GM21515 (cell line): ENCODE measurements around the gene SMAD1.
"Not testable (repeated sequence)": the region's sequence is repeated elsewhere in the genome, so short reads cannot be mapped to it uniquely, and the experiment has no call there.

ENCODE experiments used
- ATAC-seq: cut with Tn5 transposase; IDR thresholded peaks from one replicate; pipeline ENCODE4 v1.9.1; 2021; ENCODE audit not compliant: unreplicated experiment

The SMAD1 gene

DNA sequence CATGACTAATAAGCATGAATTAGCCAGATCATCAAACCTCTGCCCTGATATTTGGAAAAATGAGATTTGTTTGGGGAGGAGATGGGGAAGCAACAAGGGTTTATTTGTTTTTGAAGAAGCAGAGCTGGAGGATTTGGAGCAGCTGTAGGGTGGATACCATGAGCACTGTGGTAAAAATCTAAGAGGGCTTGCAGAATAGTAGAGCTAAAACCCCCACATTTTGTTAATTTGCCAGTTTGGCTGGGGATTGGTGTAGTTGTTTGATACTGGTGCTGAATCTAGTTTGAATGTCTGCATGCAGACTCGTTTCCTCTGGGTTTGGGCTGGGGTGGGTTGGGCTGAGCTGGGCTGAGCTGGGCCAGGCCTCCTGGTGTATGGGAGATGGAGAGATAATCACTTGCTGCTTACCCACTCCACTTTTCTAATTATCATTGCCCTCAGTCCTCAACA is 43.7 kb downstream of the SMAD1 start:
- ATAC-seq = no peak

DNA sequence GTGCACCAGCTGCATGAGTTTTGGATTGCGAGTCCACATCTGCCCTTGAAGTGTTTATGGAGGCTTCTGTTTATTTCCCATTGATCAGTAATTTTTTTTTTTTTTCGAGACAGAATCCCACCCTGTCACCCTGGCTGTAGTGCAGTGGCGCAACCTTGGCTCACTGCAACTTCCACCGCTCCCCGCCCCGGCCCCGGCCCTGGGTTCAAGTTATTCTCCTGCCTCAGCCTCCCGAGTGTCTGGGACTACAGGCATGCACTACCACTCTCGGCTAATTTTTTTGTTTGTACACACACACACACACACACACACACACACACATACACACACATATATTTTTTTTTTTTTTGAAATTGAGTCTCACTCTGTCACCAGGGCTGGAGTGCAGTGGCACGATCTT is 46.1 kb downstream of the SMAD1 start:
- ATAC-seq = no peak

DNA sequence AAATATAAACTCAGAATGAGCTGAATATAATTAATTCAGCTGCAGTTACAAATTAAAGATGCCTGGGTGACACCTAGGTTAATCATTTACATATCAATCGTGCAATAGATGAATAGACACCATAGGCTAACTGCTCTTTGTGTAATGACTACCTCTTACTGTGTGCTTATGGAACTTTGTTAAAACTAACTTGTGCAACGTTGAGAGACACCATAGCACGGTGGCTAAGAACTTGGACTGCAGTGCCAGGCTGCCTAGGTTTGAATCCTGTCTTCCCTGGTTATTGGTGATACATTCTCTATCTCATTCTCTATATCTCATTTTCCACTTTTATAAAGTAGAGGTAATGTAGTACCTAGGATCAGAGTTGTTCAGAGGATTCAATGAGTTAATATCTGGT is 46.9 kb downstream of the SMAD1 start:
- no peak for ATAC-seq

DNA sequence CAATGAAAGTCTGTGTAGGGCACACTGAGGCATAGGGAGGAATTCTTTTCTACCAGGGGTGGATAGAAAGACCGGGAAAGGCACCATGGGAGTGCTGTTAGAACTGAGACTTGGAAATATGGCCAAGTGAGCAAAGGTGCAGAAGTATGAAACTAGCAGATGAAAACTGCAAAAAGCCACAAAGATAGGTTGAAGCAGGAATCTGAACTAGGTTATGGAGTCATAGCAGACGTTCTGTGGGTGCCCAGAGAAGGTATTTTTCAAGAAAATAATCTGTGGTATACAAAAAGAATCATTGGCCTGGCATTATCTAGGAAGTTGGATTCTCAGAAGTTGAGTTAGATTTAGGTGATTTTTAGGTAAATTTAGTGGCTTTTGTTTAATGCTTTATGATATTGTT is 48.5 kb downstream of the SMAD1 start:
- ATAC-seq = no peak

DNA sequence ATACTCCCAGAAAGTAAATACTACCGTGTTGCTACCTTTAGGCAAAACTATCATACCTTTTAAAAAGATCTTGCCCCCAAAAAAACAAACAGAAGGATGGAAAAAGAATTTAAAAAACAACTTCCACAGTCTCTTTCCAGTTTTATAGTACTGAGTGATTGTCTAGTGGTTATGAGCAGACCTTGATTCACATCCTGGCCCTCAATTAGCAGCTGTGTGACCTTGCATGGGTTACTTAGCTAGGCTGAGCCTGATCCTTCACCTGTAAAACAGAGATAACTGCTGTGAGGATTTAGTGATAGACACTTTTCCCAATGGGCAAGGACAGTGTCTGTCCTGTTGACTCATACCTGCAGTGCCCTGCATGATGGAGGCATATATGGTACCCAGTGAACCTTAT is 49.0 kb downstream of the SMAD1 start:
- ATAC-seq = no peak

DNA sequence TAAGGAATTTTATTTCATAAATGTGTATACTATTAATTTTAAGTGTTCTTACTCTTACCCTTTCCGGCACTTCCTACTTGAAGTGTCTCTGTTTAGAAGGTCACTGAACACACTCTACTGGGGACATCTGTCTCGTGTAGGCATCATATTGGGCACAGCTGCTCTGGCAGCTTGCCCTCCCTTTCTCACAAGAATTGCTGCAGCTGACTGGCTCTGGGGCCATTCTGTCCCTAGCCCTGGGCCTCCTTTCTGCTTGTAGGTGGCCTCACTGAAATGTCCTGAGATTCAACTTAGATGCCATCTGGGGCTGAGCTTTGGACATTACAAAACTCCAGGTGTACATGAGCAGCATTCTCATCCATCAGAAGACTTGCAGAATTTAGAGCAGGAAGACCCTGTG is 49.6 kb downstream of the SMAD1 start:
- no peak for ATAC-seq

DNA sequence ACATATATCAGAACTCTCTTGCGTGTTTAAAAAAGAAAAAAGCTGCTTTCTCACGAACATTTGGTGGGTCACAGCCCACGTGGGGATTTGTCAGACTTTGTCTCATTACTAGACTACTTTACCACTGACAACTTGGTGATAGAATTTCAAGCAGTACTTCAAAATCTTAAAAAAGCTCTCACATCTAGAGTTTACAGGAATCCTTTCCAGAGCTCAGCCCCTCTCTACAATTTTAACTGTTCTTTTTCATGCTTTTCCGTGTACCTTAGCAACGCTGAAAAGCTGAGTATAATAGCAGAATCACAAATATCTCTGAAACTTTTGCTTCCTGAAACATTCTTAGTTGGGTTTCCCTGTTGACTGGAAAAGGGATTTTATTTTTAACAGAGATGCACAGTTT is 50.2 kb downstream of the SMAD1 start:
- no peak for ATAC-seq

DNA sequence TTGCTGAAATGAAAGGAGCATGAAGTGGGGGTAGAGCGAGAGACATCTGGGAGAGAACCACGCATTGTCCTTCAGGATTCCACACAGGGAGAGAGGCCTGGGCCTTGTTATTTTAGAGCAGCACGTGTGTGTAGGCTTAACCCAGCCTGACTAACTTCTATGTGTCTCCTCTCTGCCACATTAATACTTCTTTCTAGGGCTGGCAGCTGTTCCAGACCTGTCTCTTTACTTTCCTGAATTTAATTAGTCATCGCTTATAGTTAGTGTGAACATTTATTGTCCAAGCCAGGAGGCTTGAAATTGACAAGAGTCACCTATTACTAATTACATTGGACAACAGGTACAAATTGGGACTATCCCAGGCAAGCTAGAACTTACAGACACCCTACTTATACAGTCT is 51.3 kb downstream of the SMAD1 start:
- no peak for ATAC-seq

DNA sequence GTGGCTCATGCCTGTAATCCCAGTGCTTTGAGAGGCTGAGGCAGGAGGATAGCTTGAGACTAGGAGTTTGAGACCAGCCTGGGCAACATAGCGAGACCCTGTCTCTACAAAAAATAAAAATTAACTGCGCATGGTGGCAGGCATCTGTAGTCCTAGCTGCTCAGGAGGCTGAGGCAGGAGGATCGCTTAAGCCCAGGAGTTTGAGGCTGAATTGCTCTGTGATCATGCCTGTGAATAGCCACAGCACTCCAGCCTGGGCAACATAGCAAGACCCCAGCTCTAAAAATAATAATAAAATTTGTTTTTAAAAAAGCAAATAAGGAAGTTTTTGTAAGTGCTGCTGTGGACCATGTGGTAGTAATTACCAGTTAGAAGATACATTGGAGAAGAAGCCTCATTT is 51.8 kb downstream of the SMAD1 start:
- ATAC-seq = not testable (repeated sequence)

DNA sequence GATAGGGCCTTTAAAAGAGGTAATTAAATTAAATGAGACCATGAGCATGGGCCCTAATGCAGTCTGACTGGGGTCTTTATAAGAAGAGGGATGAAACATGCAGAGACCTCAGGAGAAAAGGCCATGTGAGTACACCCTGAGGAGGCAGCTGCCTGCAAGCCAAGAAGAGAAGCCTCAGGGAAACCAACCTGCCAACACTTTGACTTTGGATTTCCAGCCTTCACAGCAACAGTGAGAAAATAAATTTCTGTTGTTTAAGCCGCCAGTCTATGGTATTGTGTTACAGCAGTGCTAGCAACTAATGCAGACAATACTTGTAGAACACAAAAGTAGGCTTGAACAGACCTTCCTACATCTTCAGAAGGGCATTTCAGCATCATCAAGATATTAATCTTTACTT is 52.3 kb downstream of the SMAD1 start:
- ATAC-seq = no peak

DNA sequence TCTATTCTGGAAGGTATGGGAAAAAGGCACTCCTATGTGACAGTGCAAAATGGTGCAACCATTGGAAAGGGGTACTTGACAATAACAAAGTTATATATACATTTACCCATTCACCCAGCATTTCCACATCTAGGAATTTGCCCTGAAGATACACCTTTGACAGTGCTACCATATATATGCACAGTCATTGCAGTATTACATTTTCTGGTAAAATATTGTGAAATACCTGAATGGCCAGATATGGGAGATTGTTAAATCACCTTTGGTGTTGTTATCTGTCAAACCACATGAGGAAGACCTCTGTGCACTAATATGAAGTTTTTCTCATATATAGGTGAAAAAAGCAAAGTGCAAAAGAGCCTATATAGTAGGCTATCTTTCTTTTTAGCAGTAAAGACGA is 53.5 kb downstream of the SMAD1 start:
- ATAC-seq = no peak

DNA sequence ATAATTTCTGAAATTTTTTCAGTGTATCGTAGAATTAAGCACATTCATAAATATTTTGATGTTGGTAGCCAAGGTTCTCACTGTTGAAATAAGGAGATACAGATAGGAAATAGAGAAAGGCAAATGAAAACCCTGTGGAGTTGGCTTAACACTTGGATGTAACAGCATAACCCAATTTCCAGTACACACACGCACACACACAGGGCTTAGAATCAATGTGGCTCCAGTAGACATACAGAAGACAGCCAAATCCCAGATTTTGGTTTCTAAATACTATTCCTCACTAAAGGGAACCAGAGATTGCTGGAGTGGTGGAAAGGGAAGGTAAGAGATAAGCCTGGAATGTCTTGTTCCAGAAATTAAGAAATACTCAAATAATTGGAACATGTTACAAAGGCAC is 54.4 kb downstream of the SMAD1 start:
- no peak for ATAC-seq

DNA sequence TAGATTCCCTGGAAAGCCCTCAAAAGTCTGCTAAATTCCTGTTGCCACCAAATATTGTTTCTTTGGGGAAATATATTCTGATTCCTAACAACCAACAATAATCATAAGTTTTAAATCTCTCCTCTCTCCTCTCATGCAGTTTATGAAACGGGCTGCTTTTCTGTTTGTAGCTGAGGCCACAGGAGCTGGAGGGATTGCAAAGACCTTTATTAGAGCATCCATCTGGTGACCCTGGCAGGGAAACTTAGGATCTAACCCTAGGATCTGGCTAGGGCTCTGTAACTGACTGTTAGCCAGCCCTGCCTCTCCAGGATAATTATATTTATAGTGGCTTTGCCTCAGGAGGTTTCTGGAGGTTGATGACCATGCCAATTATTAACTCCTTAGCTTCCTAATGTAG is 56.9 kb downstream of the SMAD1 start:
- no peak for ATAC-seq

DNA sequence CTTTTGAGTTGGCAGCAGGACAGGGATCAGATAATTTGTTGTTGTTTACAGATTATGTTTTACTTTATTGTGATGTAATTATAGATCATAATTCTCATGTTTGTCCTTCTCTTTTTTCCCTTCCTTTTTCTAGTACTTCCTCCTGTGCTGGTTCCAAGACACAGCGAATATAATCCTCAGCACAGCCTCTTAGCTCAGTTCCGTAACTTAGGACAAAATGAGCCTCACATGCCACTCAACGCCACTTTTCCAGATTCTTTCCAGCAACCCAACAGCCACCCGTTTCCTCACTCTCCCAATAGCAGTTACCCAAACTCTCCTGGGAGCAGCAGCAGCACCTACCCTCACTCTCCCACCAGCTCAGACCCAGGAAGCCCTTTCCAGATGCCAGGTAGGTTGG is 58.0 kb downstream of the SMAD1 start:
- ATAC-seq = no peak

DNA sequence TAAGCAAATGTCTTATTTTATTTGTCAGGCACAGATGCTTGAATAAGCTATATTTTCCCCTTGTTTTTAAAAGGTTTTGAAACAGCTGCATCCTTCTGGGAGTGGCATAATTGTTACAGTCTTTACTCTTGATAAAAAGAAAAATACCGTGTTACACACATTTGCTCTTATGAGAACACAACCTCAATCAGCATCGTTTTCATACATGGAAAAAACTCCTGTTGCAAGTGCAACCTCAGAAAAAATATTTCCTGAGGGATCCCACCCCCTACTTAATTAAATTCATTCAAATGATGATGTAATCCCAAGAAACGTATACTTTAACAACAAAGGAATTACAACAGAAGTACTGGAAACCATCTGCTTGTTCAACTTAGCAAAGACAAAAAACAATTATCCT is 58.6 kb downstream of the SMAD1 start:
- ATAC-seq = no peak

DNA sequence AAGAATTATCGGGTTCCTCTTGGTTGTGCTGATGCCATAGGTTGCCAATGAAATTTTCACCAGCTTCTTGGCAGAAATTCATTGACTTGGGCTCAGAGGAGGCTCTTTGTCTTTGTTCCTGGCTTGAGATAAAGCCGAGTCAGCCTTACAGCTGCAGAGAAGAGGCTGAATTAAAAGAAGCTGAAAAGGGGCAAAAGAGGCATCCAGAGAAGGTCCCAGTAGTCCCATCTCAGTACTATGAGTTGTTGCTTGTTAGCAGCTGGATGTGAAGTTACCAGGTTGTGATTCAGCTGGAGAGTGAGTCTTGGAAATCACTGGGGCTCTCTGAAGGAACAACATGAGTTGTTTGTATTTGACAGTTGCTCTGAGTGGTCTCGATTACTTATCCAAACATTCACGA is 59.7 kb downstream of the SMAD1 start:
- ATAC-seq = no peak

DNA sequence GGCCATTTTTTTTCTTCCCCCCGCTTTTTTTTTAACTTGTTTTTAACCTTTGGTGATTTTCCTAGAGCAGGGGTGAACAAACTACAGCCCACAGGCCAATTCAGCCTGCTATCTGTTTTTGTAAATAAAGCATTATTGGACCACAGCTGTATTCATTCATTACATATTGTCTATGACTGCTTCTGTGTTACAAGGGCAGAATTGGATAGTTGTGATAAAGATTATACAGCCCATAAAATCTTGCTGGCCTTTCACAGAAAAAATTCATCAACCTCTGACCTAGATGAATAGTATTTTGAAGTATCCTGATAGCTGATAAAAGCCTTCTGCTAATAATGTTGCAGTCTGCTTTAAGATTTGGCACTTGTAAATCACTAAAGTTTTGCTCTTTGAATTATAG is 63.4 kb downstream of the SMAD1 start:
- no peak for ATAC-seq

DNA sequence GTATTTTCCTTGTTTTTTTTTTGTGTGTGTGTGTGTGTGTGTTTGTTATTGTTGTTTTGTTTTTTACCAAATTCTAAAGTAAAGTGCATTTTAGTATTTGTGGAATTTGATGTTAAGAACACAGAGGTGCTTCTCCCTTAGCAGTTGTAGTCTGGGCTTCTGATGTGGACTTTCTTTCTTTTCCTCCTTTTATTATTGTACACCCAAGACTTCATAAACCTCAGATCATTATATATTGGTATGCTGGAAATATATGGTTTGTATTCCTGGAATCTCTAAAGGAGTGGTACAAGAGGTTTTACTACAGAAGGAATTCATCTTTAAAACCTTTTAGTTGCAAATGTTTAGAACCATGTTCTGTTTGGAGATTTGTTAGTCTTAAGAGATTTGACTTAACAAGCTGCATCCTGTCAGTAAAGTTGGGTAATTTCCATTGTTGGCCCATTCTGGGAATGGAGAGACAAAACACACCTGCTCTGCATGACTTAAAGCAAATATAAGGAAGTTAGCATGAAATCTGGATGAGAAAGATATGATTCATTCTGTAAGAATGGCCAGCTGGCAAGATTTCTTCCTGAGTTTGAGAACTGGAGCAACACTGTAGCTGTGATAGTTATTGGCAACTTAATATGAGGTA is 64.0 kb downstream of the SMAD1 start:
- ATAC-seq = no peak

DNA sequence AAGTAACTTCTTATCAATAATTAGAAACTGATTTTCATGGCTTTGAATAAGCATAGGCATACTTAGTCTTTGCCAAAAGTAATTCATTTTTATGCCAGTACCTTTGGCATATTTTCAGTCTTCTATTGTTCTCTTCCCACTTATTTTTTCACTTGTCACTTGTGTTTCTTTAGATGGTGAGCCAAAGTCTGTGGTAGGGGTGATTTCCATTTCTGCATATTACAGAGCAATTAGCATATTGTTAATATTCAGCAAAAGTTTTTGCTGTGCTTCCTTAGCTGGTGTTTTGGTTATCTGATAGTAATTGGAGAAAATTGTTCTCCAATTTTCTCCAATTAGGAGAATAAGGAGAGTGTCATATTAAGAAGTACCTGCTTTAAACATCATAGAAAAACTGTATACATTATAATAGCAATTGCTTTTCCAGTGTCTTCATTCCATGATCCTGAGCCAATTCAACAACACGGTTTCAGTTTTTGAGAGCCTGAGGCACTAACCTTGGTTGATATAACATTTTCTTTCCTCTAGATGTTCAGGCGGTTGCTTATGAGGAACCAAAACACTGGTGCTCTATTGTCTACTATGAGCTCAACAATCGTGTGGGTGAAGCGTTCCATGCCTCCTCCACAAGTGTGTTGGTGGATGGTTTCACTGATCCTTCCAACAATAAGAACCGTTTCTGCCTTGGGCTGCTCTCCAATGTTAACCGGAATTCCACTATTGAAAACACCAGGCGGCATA is 64.7 kb downstream of the SMAD1 start:
- ATAC-seq = no peak

DNA sequence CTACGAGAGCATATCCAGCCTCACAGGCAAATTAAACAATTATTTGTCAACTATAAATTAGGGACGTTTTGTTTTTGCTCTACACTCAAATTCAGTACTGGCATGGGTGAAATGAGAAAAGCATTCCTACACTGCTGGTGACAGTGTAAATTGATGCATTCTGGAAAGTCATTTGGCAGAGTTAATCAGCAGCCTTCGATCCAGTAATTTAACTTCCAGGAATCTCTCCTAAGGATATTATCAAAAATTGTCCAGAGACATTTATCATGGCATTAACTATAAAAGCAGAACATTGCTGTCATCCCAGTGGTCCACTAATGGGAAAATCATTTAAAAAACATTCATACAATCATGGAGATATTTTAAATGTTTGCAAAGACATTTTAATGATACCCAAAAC is 70.0 kb downstream of the SMAD1 start:
- ATAC-seq = no peak

DNA sequence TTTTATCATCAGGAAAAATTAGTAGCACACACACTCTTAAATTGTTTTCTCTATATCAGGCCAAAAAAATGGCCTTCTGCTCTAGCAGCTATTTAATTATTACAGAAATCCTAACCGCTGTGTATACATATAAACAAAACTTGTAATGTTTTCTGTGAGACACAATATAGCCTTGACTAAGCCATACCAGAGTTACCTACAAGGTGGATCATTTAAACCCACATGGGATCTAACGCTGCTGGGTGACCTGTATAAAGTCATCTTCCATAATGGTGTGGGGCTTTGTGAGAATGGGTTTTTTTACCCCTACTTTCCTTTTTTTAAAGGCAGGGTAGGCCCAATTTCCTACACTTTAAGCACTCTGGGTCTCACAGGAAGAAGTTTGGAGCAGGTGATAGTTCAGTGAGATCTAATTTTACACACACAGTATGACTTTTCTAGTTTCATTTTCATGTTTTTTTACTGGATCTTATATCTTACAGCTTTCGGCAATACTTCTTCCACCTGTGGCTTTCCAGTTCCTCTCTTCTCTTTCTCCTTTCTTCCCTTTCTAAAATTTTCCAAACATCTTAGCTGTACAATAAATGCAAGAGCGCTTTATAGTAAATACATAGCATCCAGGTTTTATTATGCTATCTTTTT is 70.6 kb downstream of the SMAD1 start:
- peak; percentile 76 for ATAC-seq

DNA sequence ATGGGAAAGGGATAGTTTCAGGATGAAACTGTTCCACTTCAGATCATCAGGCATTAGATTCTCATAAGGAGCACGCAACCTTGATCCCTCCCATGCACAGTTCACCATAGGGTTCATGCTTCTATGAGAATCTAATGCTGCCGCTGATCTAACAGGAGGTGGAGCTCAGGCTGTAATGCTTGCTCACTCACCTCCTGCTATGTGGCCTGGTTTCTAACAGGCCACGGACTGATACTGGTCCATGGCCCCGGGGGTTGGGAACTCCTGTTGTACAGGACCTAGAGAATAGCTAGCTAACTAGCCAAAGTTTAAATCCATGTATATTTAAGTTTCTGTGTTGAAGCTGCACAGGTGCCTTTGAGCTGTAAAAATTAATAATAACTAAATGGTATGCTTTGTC is 71.7 kb downstream of the SMAD1 start:
- no peak for ATAC-seq
